Measurements from ENCODE around the gene TVP23A.

GRCh38 chr16:10840703-10841102, 22.1 kb upstream of the TVP23A start:
- TF ChIP-seq CTCF (IDR thresholded peaks at IDR 0.05) (no peak), EZH2 (IDR thresholded peaks at IDR 0.05; ENCODE audit: borderline replicate concordance, insufficient read depth, low read depth, low read length, poor library complexity, severe bottlenecking) (no peak)
